Measurements from ENCODE around the gene CSE1L.
A peak's percentile ranks its signal among the peaks of the same experiment; 100 is the strongest.
"Not testable (repeated sequence)": the region's sequence is repeated elsewhere in the genome, so short reads cannot be mapped to it uniquely, and the experiment has no call there.

CSE1L gene

DNA sequence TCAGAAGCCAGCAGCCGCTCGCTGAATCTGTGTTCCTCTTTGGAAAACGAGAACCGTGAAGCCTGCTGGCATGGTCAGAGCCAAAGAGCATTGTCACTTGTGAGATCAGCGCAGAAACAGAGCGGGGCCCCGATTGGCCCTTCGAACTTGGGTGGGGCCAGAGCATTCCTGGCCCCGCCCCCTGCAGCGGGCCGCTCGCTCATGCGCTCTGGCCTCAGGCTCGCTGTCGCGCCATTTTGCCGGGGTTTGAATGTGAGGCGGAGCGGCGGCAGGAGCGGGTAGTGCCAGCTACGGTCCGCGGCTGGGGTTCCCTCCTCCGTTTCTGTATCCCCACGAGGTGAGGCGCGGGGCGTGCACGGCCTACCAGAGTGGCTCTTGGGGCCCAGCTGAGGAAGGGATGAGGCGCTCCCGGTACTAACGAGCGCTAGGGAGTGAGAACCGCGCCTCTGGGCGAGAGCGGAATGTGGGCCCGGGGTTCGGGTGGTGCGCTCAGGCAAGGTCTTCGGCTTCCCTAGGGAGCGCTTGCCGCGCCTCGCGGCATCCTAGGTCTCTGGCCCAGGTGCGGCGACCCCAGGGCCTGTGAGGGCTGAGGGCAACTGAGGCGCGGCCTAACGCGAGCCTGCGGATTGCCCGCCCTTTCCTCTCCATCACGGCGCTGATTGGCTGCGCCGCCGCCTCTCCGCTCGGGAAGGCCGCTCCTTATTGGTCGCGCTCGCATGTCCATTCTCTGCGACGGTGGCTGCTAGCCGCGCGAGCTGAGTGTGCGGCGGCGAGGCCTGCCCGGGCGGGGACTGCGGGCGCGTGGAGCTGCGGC lies at the start of gene CSE1L:
CSE1L (plus strand) TSS at position 226 of the 814 bp plus-strand sequence. CDS start 12,152 bp downstream, outside the sequence.
- DNase-seq (ENCODE audit: low read depth): peak; percentile 96

- DNase-seq (ENCODE audit: low read depth): no peak
Observed at GRCh38 chr20:48999890-49000870, 45.9 kb upstream of the CSE1L start.

DNA sequence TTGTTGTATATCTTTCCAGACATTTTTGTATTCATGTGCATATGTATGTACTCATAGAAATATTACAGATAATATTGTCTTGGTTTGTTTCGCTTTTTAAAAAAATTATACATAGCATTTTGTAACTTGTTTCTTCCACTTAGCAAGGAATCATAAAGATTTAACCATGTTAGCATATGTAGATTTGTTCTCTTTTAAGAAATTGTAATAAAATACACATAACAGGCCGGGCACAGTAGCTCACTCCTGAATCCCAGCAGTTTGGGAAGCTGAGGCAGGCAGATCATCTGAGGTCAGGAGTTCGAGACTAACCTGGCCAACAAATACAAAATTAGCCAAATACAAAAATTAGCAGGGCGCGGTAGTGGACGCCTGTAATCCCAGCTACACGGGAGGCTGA lies 44.4 kb upstream of the CSE1L start:
- DNase-seq (ENCODE audit: low read depth): no peak

- DNase-seq (ENCODE audit: low read depth): no peak
Observed at GRCh38 chr20:49006446-49006980, 39.6 kb upstream of the CSE1L start.

DNA sequence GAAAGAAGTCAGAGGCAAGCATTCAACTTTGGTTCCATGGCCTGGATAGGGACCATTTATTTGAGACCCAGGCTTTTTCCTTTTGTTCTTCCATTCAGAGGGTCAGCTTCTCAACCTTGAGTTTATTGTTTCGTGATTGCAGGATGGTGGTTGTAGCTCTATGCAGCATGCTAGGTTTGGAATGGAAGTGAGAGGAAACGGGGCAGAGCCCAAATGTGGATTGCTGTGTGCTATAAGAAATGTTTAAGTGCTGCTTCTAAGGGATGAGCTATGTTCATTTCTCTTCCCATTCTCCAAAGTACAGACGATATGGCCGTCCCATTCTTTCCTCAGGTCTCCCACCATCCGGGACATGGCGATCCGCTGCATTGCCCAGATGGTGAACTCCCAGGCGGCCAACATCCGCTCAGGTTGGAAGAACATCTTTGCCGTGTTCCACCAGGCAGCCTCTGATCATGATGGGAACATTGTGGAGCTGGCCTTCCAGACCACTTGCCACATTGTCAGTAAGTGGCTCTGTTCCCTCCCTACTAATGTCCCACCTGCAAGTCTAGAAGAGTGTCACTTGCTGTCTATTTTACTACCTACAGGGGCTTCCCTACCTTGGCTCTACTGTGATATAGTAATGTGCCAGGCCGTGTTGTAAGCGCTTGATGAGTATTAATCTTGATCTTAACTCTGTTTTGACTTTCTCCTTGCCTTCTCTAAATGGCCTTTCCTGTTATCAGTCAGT lies 36.0 kb upstream of the CSE1L start:
- DNase-seq (ENCODE audit: low read depth): no peak

DNA sequence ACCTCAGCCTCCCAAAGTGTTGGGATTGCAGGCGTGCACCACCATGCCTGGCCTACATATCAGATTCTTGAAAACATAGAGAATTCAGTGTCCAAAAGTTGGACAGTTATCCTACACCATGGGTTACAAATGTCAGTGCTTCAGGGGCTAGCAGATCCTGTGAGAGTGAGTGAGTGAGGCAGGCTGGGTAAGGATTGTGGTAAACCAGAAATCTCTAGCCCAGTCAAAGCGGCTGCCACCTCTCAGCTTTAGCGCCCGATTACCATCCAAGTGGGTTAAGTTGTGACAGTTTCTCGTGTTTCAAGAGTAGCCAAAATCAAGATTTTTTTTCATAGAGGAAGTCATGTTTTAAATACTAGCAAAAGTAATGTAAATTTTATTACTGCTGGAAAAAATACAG lies 21.9 kb upstream of the CSE1L start:
- no peak for DNase-seq (ENCODE audit: low read depth)

DNA sequence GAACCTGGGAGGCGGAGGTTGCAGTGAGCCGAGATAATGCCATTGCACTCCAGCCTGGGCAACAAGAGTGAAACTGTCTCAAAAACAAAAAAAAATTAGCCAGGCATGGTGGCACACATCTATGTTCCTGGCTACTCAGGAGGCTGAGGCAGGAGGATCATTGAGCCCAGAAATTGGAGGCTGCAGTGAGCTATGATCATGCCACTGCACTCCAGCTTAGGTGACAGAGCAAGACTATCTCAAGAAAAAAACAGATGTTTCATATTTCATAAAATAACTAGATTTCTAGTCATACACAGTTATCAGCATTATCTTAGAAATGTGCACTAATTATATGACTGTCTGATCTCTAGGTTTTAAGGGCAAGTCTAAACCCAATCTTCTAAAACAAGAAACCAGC lies 17.9 kb upstream of the CSE1L start:
- DNase-seq (ENCODE audit: low read depth): not testable (repeated sequence)

- DNase-seq (ENCODE audit: low read depth): no peak
Observed at GRCh38 chr20:49028684-49029083, 17.4 kb upstream of the CSE1L start.

GRCh38 chr20:49029203-49029602 lies 16.9 kb upstream of the CSE1L start:
- no peak for DNase-seq (ENCODE audit: low read depth)

GRCh38 chr20:49030954-49031619 lies 15.0 kb upstream of the CSE1L start:
- DNase-seq (ENCODE audit: low read depth): no peak

DNA sequence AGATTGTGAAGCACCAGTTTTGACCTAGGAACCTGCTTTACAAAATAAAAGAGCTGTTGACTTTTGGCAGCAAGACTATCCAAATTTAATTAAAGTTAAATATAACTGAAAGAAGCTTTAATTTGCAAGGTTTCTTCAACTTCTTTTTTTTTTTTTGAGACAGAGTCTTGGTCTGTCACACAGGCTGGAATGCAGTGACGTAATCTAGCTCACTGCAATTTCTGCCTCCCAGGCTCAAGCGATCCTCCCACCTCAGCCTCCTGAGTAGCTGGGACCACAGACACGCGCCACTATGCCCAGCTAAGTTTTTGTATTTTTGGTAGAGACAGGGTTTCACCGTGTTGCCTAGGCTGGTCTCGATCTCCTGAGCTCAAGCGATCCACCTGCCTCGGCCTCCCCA lies 13.7 kb upstream of the CSE1L start:
- DNase-seq (ENCODE audit: low read depth): no peak

GRCh38 chr20:49034070-49034732 lies 11.9 kb upstream of the CSE1L start:
- no peak for DNase-seq (ENCODE audit: low read depth)

DNA sequence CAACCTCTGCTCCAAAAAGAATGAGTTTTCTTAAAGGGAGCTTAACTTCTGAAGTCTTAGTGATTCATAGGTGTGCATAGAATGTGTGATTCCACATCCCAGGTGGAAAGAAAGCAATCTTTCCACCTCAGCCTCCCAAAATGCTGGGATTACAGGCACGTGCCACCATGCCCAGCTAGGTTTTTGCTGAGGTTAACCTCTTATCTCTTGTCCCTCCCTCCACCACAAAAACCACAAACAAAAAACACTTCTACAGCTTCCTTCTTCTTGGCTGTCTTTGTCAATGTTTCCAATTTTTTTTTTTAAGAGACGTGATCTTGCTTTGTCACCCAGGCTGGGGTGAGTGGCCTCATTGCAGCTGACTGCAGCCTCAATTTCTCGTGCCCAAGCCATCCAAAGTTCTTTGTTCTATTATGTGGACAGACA lies 8.1 kb upstream of the CSE1L start:
- no peak for DNase-seq (ENCODE audit: low read depth)

GRCh38 chr20:49039854-49040253 lies 6.3 kb upstream of the CSE1L start:
- no peak for DNase-seq (ENCODE audit: low read depth)

- DNase-seq (ENCODE audit: low read depth): no peak
Observed at GRCh38 chr20:49043000-49043399, 3.1 kb upstream of the CSE1L start.

- peak; percentile 19 for DNase-seq (ENCODE audit: low read depth)
Observed at GRCh38 chr20:49045440-49046086, 549 bp upstream of the CSE1L start.

GRCh38 chr20:49052334-49052733 lies 6.2 kb downstream of the CSE1L start:
- no peak for DNase-seq (ENCODE audit: low read depth)

GRCh38 chr20:49054056-49054643 lies 8.0 kb downstream of the CSE1L start:
- no peak for DNase-seq (ENCODE audit: low read depth)

DNA sequence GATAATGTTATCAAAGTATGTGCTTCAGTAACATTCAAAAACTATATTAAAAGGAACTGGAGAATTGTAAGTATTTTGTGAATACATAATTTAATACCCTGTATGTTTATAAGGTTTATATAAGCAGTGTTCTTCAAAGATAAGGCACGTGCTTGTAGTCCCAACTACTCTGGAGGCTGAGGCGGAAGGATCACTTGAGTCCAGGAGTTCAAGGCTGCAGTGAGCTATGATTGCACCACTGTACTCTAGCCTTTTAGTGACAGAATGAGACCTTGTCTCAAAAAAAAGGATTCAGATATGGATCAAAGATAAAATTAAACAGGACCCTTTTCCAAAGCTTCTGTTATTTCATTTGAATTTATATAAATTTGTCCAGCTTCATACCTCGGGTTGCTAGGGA lies 17.2 kb downstream of the CSE1L start:
- DNase-seq (ENCODE audit: low read depth): no peak

DNA sequence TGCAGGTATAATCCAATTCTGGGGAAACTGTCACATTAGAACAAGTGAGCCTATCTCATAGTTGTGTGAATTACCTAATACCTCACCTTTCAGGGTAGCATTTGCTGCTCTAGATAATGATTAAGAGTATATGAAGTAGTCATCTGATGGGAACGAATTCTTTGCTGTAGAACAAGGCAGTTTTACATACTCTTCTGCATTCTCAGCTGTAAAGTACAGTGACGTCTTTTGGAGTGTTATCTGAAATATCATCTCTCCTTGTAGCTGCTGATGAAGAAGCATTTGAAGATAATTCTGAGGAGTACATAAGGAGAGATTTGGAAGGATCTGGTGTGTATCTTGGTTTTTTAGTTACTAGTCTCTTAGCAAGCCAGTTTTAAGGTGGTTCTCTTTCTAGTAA lies 28.4 kb downstream of the CSE1L start:
- DNase-seq (ENCODE audit: low read depth): no peak
